Mesendoderm (in vitro differentiated cells): Measurements from ENCODE around the gene ITSN1.

Experiments used
- DNase-seq: peaks from one replicate; pipeline ENCODE4 v3.0.0; 2013
- H2AK5ac ChIP-seq: 2 replicates; pipeline ENCODE4 v1.6.1; 2013; ENCODE audit warnings: low read length, inconsistent platforms
- H2BK120ac ChIP-seq: 2 replicates; pipeline ENCODE4 v1.6.1; 2013; ENCODE audit warnings: low read depth, mild to moderate bottlenecking, low read length, moderate library complexity, mixed read lengths
- H2BK15ac ChIP-seq: replicated peaks from 2 replicates; pipeline ENCODE4 v1.6.1; 2013; ENCODE audit warnings: low read depth, mild to moderate bottlenecking, moderate library complexity
- H2BK5ac ChIP-seq: 2 replicates; pipeline ENCODE4 v1.6.1; 2013; ENCODE audit warnings: low read length, inconsistent platforms
- H3K18ac ChIP-seq: 2 replicates; pipeline ENCODE4 v1.6.1; 2013; ENCODE audit warnings: mild to moderate bottlenecking, low read length, mixed read lengths
- H3K23ac ChIP-seq: one replicate; pipeline ENCODE4 v1.6.1; 2013; ENCODE audit warnings: low read length
- H3K27ac ChIP-seq: 2 replicates; pipeline ENCODE4 v1.5.1; 2013; ENCODE audit warnings: low read depth, mild to moderate bottlenecking, inconsistent platforms, low read length, moderate library complexity
- H3K27me3 ChIP-seq: 2 replicates; pipeline ENCODE4 v1.6.1; 2013; ENCODE audit warnings: low read length, control low read depth, mild to moderate bottlenecking, inconsistent platforms; ENCODE audit not compliant: insufficient read depth, poor library complexity
- H3K36me3 ChIP-seq: 2 replicates; pipeline ENCODE4 v1.6.1; 2013; ENCODE audit warnings: low read length, inconsistent platforms; ENCODE audit not compliant: control insufficient read depth, insufficient read depth
- H3K4ac ChIP-seq: one replicate; pipeline ENCODE4 v1.6.1; 2013; ENCODE audit warnings: low read depth, mild to moderate bottlenecking, low read length, moderate library complexity
- H3K4me1 ChIP-seq: 2 replicates; pipeline ENCODE4 v1.6.1; 2013; ENCODE audit warnings: low read depth, low read length, inconsistent platforms; ENCODE audit not compliant: control insufficient read depth
- H3K4me2 ChIP-seq: 2 replicates; pipeline ENCODE4 v1.6.1; 2013; ENCODE audit warnings: low read length
- H3K4me3 ChIP-seq: 2 replicates; pipeline ENCODE4 v1.5.1; 2013; ENCODE audit warnings: mild to moderate bottlenecking, low read length
- H3K56ac ChIP-seq: one replicate; pipeline ENCODE4 v1.6.1; 2013; ENCODE audit warnings: low read length
- H3K79me1 ChIP-seq: 2 replicates; pipeline ENCODE4 v1.6.1; 2013; ENCODE audit warnings: low read length, inconsistent platforms
- H3K79me2 ChIP-seq: 2 replicates; pipeline ENCODE4 v1.6.1; 2013; ENCODE audit warnings: mild to moderate bottlenecking, low read length; ENCODE audit not compliant: control insufficient read depth, insufficient read depth
- H3K9ac ChIP-seq: 2 replicates; pipeline ENCODE4 v1.6.1; 2013; ENCODE audit warnings: low read length, inconsistent platforms
- H4K5ac ChIP-seq: one replicate; pipeline ENCODE4 v1.6.1; 2013; ENCODE audit warnings: low read length
- H4K8ac ChIP-seq: one replicate; pipeline ENCODE4 v1.6.1; 2013; ENCODE audit warnings: low read depth, mild to moderate bottlenecking, control low read depth, low read length, moderate library complexity
- WGBS: extraction: QIAGEN DNeasy Blood & Tissue Kit; methylation state at CpG from one replicate; pipeline ENCODE4 v1.1.7; 2013; ENCODE audit warnings: low lambda C conversion rate, missing lambda C conversion rate; ENCODE audit not compliant: insufficient coverage; ENCODE audit errors: extremely low coverage; 5-methylcytosine and 5-hydroxymethylcytosine counted together

ITSN1 gene

GRCh38 chr21:33660406-33660805 lies 18.1 kb downstream of the ITSN1 start:
- Histone ChIP-seq H3K79me1 (peaks cover 11% of the 10 kb centered on the region), H3K4me3 (no peak overlapping the region), H4K8ac (no peak overlapping the region), H3K36me3 (no peaks in the 10 kb centered on the region), H3K4me2 (no peak overlapping the region), H3K79me2 (peaks cover 59% of the 10 kb centered on the region), H2AK5ac (no peak overlapping the region), H4K5ac (no peak overlapping the region), H3K27ac (no peak overlapping the region), H3K9ac (no peak overlapping the region), H3K18ac (no peak overlapping the region), H3K23ac (no peak overlapping the region), H2BK5ac (no peak overlapping the region), H2BK120ac (no peak overlapping the region), H3K56ac (no peak overlapping the region), H3K4me1 (peaks cover 18% of the 10 kb centered on the region), H2BK15ac (no peak overlapping the region), H3K27me3 (no peaks in the 10 kb centered on the region), H3K4ac (no peak overlapping the region)
- no peak for DNase-seq
- no CpG with 5 or more reads among the region's 1 CpG for WGBS

DNA sequence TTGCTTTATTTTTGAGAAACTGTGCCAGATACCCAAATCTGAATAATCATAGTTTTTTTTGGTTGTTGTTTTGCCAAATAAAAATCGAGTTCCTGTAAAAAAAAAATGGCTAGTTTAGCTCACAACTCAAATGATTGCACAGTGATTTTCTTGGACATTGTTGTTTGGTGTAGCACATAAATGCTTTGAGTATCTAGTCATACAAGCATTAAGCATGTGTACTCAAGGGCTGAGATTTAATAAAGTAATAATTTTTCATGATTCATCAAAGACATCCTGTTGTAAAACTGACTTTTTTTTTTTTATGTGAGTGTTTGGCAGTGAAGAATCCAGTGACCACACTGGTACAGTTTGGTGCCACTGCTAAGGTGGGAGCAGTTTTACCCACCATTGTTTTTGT lies 18.8 kb downstream of the ITSN1 start:
- H3K79me2 ChIP-seq: peaks cover 61% of the 10 kb centered on the region
- H2BK15ac ChIP-seq: no peak overlapping the region
- no peak overlapping the region for H4K8ac ChIP-seq
- H3K4me2 ChIP-seq: no peak overlapping the region
- H3K27me3 ChIP-seq: no peaks in the 10 kb centered on the region
- no peak overlapping the region for H2BK5ac ChIP-seq
- H4K5ac ChIP-seq: no peak overlapping the region
- no peak overlapping the region for H2AK5ac ChIP-seq
- H3K9ac ChIP-seq: no peak overlapping the region
- WGBS: no CpG with 5 or more reads among the region's 1 CpG
- H3K36me3 ChIP-seq: no peaks in the 10 kb centered on the region
- peaks cover 11% of the 10 kb centered on the region for H3K79me1 ChIP-seq
- no peak overlapping the region for H3K4me3 ChIP-seq
- no peak overlapping the region for H3K23ac ChIP-seq
- no peak overlapping the region for H3K18ac ChIP-seq
- no peak overlapping the region for H3K27ac ChIP-seq
- H3K4ac ChIP-seq: no peak overlapping the region
- DNase-seq: no peak
- no peak overlapping the region for H2BK120ac ChIP-seq
- H3K4me1 ChIP-seq: peaks cover 16% of the 10 kb centered on the region
- H3K56ac ChIP-seq: no peak overlapping the region

- Histone ChIP-seq H3K9ac (no peak overlapping the region), H4K8ac (no peak overlapping the region), H2AK5ac (no peak overlapping the region), H3K18ac (no peak overlapping the region), H3K79me2 (peaks cover 59% of the 10 kb centered on the region), H2BK5ac (no peak overlapping the region), H3K4ac (no peak overlapping the region), H2BK120ac (no peak overlapping the region), H3K4me1 (peaks cover 16% of the 10 kb centered on the region), H4K5ac (no peak overlapping the region), H2BK15ac (no peak overlapping the region), H3K4me3 (no peak overlapping the region), H3K36me3 (no peaks in the 10 kb centered on the region), H3K23ac (no peak overlapping the region), H3K79me1 (peaks cover 11% of the 10 kb centered on the region), H3K27me3 (no peaks in the 10 kb centered on the region), H3K4me2 (no peak overlapping the region), H3K27ac (no peak overlapping the region), H3K56ac (no peak overlapping the region)
- WGBS: no CpG with 5 or more reads among the region's 3 CpGs
- no peak for DNase-seq
These were observed 19.7 kb downstream of the ITSN1 start for GRCh38 chr21:33662046-33662445.

GRCh38 chr21:33663241-33663640 lies 20.9 kb downstream of the ITSN1 start:
- no peak overlapping the region for H2AK5ac ChIP-seq
- H3K27me3 ChIP-seq: no peaks in the 10 kb centered on the region
- no peak overlapping the region for H3K18ac ChIP-seq

DNA sequence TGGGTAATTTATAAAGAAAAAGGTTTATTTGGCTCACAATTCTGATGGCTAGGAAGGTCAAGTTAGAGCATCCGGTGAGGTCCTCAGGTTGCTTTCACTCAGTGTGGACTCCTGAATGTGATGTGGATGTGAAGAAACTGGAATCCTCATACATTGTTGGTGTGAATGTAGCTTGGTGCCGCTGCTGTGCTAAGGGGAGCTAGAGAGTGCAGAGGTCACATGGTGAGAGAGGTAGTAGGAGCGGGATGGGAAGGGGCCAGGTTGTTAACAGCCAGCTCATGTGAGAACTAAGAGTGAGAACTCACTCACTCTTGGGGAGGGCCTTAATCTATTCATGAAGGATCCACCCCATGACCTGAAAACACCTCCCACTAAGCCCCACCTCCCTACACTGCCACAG lies 21.8 kb downstream of the ITSN1 start:
- no peak overlapping the region for H3K18ac ChIP-seq
- H2AK5ac ChIP-seq: no peak overlapping the region
- H2BK120ac ChIP-seq: no peak overlapping the region
- H3K4me2 ChIP-seq: no peak overlapping the region
- H2BK5ac ChIP-seq: no peak overlapping the region
- no peaks in the 10 kb centered on the region for H3K27me3 ChIP-seq
- no peak for DNase-seq
- peaks cover 55% of the 10 kb centered on the region for H3K79me2 ChIP-seq
- H3K56ac ChIP-seq: no peak overlapping the region
- no peak overlapping the region for H3K23ac ChIP-seq
- no peaks in the 10 kb centered on the region for H3K36me3 ChIP-seq
- peaks cover 6% of the 10 kb centered on the region for H3K4me1 ChIP-seq
- no peak overlapping the region for H3K4ac ChIP-seq
- WGBS: no CpG with 5 or more reads among the region's 3 CpGs
- no peak overlapping the region for H4K5ac ChIP-seq
- H3K4me3 ChIP-seq: no peak overlapping the region
- H4K8ac ChIP-seq: no peak overlapping the region
- no peak overlapping the region for H2BK15ac ChIP-seq
- H3K9ac ChIP-seq: no peak overlapping the region
- no peak overlapping the region for H3K27ac ChIP-seq
- H3K79me1 ChIP-seq: peaks cover 13% of the 10 kb centered on the region

More at GRCh38 chr21:33663241-33663640, 20.9 kb downstream of the ITSN1 start:
- no CpG with 5 or more reads among the region's 2 CpGs for WGBS
- DNase-seq: no peak
- Histone ChIP-seq H3K27ac (no peak overlapping the region), H3K36me3 (no peaks in the 10 kb centered on the region), H3K79me2 (peaks cover 57% of the 10 kb centered on the region), H2BK120ac (no peak overlapping the region), H4K8ac (no peak overlapping the region), H2BK15ac (no peak overlapping the region), H3K4me2 (no peak overlapping the region), H3K4me3 (no peak overlapping the region), H4K5ac (no peak overlapping the region), H3K9ac (no peak overlapping the region), H3K79me1 (peaks cover 13% of the 10 kb centered on the region), H2BK5ac (no peak overlapping the region), H3K23ac (no peak overlapping the region), H3K56ac (no peak overlapping the region), H3K4me1 (peaks cover 14% of the 10 kb centered on the region), H3K4ac (no peak overlapping the region)

DNA sequence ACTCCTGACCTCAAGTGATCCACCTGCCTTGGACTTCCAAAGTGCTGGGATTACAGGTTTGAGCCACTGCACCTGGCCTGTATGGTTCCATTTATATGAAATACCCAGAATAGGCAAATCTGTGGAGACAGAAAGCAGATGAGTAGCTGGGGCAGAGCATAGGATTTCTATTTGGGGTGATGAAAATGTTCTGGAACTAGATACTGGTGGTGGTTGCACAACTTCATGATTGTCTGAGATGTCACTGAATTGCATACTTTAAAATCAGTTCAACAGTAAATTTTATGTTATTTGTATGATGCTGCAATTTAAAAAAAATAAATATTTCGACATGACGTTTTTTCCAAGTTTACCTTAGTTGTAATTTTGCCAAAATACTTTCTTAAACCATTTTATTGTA lies 23.9 kb downstream of the ITSN1 start:
- no peak for DNase-seq
- Histone ChIP-seq H3K36me3 (no peaks in the 10 kb centered on the region), H2AK5ac (no peak overlapping the region), H3K27me3 (no peaks in the 10 kb centered on the region), H4K5ac (no peak overlapping the region), H3K79me1 (peaks cover 14% of the 10 kb centered on the region), H3K56ac (no peak overlapping the region), H4K8ac (no peak overlapping the region), H3K9ac (no peak overlapping the region), H3K4me1 (peaks cover 2% of the 10 kb centered on the region), H2BK5ac (no peak overlapping the region), H3K4ac (no peak overlapping the region), H3K79me2 (peaks cover 60% of the 10 kb centered on the region), H3K4me2 (no peak overlapping the region), H3K18ac (no peak overlapping the region), H2BK15ac (no peak overlapping the region), H2BK120ac (no peak overlapping the region), H3K4me3 (no peak overlapping the region), H3K23ac (no peak overlapping the region), H3K27ac (no peak overlapping the region)
- WGBS: no CpG with 5 or more reads among the region's 2 CpGs
